Sigmoid colon (tissue), 7 donors: ENCODE data around the gene TNXB. TPM values are rescaled to one million over a fixed set of nuclear protein-coding genes. Genes with fewer than 3 reads are reported as not detected.

Experiments used
- DNase-seq: peaks from one replicate; pipeline ENCODE4 v3.0.0-alpha.2; 2019
- H3K27ac ChIP-seq, 4 donors: fragments of 200-600 bp; sonication (generic); one replicate each; pipeline ENCODE4 v1.5.1; 2016 to 2019; ENCODE audit warnings: mild to moderate bottlenecking in 1 of 4
- H3K27me3 ChIP-seq, 3 donors: fragments of 200-600 bp; sonication (generic); one replicate each; pipeline ENCODE4 v1.5.1; 2019; ENCODE audit warnings: mild to moderate bottlenecking in 1 of 3
- H3K36me3 ChIP-seq, 4 donors: fragments of 200-600 bp; sonication (generic); one replicate each; pipeline ENCODE4 v1.5.1; 2016 to 2019
- H3K4me1 ChIP-seq, 4 donors: fragments of 200-600 bp; sonication (generic); one replicate each; pipeline ENCODE4 v1.5.1; 2017 to 2019
- H3K4me3 ChIP-seq, 4 donors: fragments of 200-600 bp; sonication (generic); one replicate each; pipeline ENCODE4 v1.5.1; 2017 to 2019; ENCODE audit warnings: mild to moderate bottlenecking in 2 of 4, moderate library complexity in 1 of 4
- H3K9me3 ChIP-seq, 4 donors: fragments of 200-600 bp in 3 of 4; sonication (generic) in 3 of 4; one replicate each; pipeline versions ENCODE4 v1.5.1 to v1.6.1; 2013 to 2019
- CTCF ChIP-seq, 4 experiments: fragments of 450-650 bp in 3 of 4; fragments of 200-600 bp in 1 of 4; IDR thresholded peaks; one replicate each; pipeline ENCODE4 v1.5.1; 2016 to 2019; ENCODE audit warnings: antibody characterized with exemption in 4 of 4, mild to moderate bottlenecking in 3 of 4, moderate library complexity in 2 of 4
- EP300 ChIP-seq, 4 donors: sonication (generic); formaldehyde crosslinking; IDR thresholded peaks; one replicate each; pipeline ENCODE4 v1.6.1; 2017; ENCODE audit warnings: antibody characterized with exemption in 4 of 4
- POLR2A ChIP-seq, 2 donors: fragments of 450-650 bp; IDR thresholded peaks; one replicate each; pipeline ENCODE4 v1.6.1; 2016; ENCODE audit warnings: antibody characterized with exemption in 2 of 2, mild to moderate bottlenecking in 2 of 2, moderate library complexity in 2 of 2
- POLR2AphosphoS5 ChIP-seq, 4 donors: sonication (generic); formaldehyde crosslinking; IDR thresholded peaks; one replicate each; pipeline ENCODE4 v1.6.1; 2017; ENCODE audit warnings: antibody characterized with exemption in 4 of 4
- WGBS, 2 donors: extraction: QIAGEN DNeasy Blood & Tissue Kit; methylation state at CpG; one replicate each; pipeline ENCODE4 v1.1.7; 2013; 5-methylcytosine and 5-hydroxymethylcytosine counted together
- intact Hi-C: fragments of 100-400 bp; cut with DNase I; formaldehyde crosslinking; loops from one replicate; pipeline ENCODE4 v1.15.1; 2023
- polyA plus RNA-seq, 3 donors: library from polyadenylated mRNA; stranded (reverse); fragments of 200-250 nt; gene quantifications; one replicate each; pipeline ENCODE4 v1.2.3, GENCODE V29; 2013
- total RNA-seq, 4 donors: library from RNA; depleted of rRNA; stranded (reverse); fragments of >200 nt; gene quantifications; one replicate each; pipeline ENCODE4 v1.1.0, GENCODE V29; 2016
- donor health status: healthy with polysubstance abuse.
- donor health status: Bipolar disorder and iron deficiency.
- donor health status: healthy.

The TNXB gene
- total and polyA plus RNA-seq, 7 donors, result 1.4 to 224 (median 66.0) TPM

- DNase-seq, result no peak
- TF ChIP-seq EP300 (IDR thresholded peaks at IDR 0.05), result no peak
- no peak for TF ChIP-seq POLR2A (IDR thresholded peaks at IDR 0.05)
- TF ChIP-seq POLR2AphosphoS5 (IDR thresholded peaks at IDR 0.05), result no peak
- no peak for TF ChIP-seq CTCF (IDR thresholded peaks at IDR 0.05)
- peaks cover 0 to 33% (median 31%) of the 10 kb centered on the region in 4 donors for H3K4me1 ChIP-seq
- H3K4me3 ChIP-seq, result no peak overlapping the region
- intact Hi-C loops, result loop anchor here (5.0 to 10.0 kb wide), 2 partner anchors 73 to 125 kb away; no protein-coding TSS in a partner anchor
- no peaks in the 10 kb centered on the region for H3K27me3 ChIP-seq
- no peaks in the 10 kb centered on the region for H3K9me3 ChIP-seq
- H3K36me3 ChIP-seq, result peaks cover 32 to 73% (median 55%) of the 10 kb centered on the region in 4 donors
- peak overlapping the region in 1 of 4 donors; percentile 14 for H3K27ac ChIP-seq
- 94 to 95% methylated on average over 9 of the region's 9 CpGs for WGBS, 2 donors
These were observed 8.3 kb upstream of the TNXB start for GRCh38 chr6:32117461-32117860.

GRCh38 chr6:32116674-32117073 is 7.5 kb upstream of the TNXB start:
- TF ChIP-seq EP300 (IDR thresholded peaks at IDR 0.05), result no peak
- peak in 1 of 4 experiments; percentile 7 for TF ChIP-seq CTCF (IDR thresholded peaks at IDR 0.05)
- intact Hi-C loops, result loop anchor here (5.0 to 10.0 kb wide), 2 partner anchors 72 to 126 kb away; no protein-coding TSS in a partner anchor
- peaks cover 32 to 65% (median 51%) of the 10 kb centered on the region in 4 donors for H3K36me3 ChIP-seq
- peak overlapping the region in 1 of 4 donors; percentile 77 for H3K27ac ChIP-seq
- WGBS, 2 donors, result 91% methylated on average over 7 of the region's 7 CpGs
- peaks cover 0 to 41% (median 39%) of the 10 kb centered on the region in 4 donors for H3K4me1 ChIP-seq
- no peaks in the 10 kb centered on the region for H3K9me3 ChIP-seq
- H3K27me3 ChIP-seq, result no peaks in the 10 kb centered on the region
- no peak for DNase-seq
- no peak overlapping the region for H3K4me3 ChIP-seq

GRCh38 chr6:32115623-32116022 is 6.5 kb upstream of the TNXB start:
- 88 to 92% methylated on average over 6 of the region's 6 CpGs for WGBS, 2 donors
- intact Hi-C loops, result loop anchor here (5.0 to 10.0 kb wide), 2 partner anchors 71 to 127 kb away; no protein-coding TSS in a partner anchor
- no peak for DNase-seq
- Histone ChIP-seq H3K4me3 (no peak overlapping the region), H3K4me1 (peaks cover 0 to 51% (median 49%) of the 10 kb centered on the region in 4 donors), H3K9me3 (no peaks in the 10 kb centered on the region), H3K27me3 (no peaks in the 10 kb centered on the region), H3K27ac (peak overlapping the region in 2 of 4 donors; percentile 77 to 80), H3K36me3 (peaks cover 25 to 54% (median 41%) of the 10 kb centered on the region in 4 donors)
- TF ChIP-seq POLR2A (IDR thresholded peaks at IDR 0.05), result no peak
- TF ChIP-seq EP300 (IDR thresholded peaks at IDR 0.05), result no peak

- TF ChIP-seq CTCF (IDR thresholded peaks at IDR 0.05) (no peak), EP300 (IDR thresholded peaks at IDR 0.05) (no peak), POLR2A (IDR thresholded peaks at IDR 0.05) (no peak), POLR2AphosphoS5 (IDR thresholded peaks at IDR 0.05) (no peak)
- Histone ChIP-seq H3K4me1 (peaks cover 0 to 57% (median 52%) of the 10 kb centered on the region in 4 donors), H3K4me3 (no peak overlapping the region), H3K36me3 (peaks cover 20 to 46% (median 33%) of the 10 kb centered on the region in 4 donors), H3K27me3 (no peaks in the 10 kb centered on the region), H3K27ac (peak overlapping the region; percentile 70 to 80 (median 76)), H3K9me3 (no peaks in the 10 kb centered on the region)
- intact Hi-C loops, result loop anchor here (5.0 to 10.0 kb wide), 2 partner anchors 70 to 128 kb away; no protein-coding TSS in a partner anchor
- WGBS, 2 donors, result 81 to 83% methylated on average over 8 of the region's 8 CpGs
- DNase-seq, result peak; percentile 68
These were observed 5.7 kb upstream of the TNXB start for GRCh38 chr6:32114796-32115195.

- 78 to 85% methylated on average over 9 of the region's 9 CpGs for WGBS, 2 donors
- H3K4me1 ChIP-seq, result peaks cover 0 to 59% (median 50%) of the 10 kb centered on the region in 4 donors
- H3K9me3 ChIP-seq, result no peaks in the 10 kb centered on the region
- peak overlapping the region; percentile 70 to 80 (median 76) for H3K27ac ChIP-seq
- intact Hi-C loops, result loop anchor here (10.0 kb wide), 1 partner anchor 69 kb away; no protein-coding TSS in a partner anchor
- no peaks in the 10 kb centered on the region for H3K27me3 ChIP-seq
- peak; percentile 96 for DNase-seq
- peaks cover 15 to 41% (median 29%) of the 10 kb centered on the region in 4 donors for H3K36me3 ChIP-seq
- no peak overlapping the region for H3K4me3 ChIP-seq
- TF ChIP-seq EP300 (IDR thresholded peaks at IDR 0.05), result no peak
- no peak for TF ChIP-seq CTCF (IDR thresholded peaks at IDR 0.05)
- TF ChIP-seq POLR2A (IDR thresholded peaks at IDR 0.05), result no peak
- peak in 3 of 4 donors; percentile 23 to 77 (median 34) for TF ChIP-seq POLR2AphosphoS5 (IDR thresholded peaks at IDR 0.05)
These were observed 4.5 kb upstream of the TNXB start for GRCh38 chr6:32113386-32114352.
